Astrocyte of the cerebellum (primary cell): Measurements from ENCODE around the gene CFAP210.
A peak's percentile ranks its signal among the peaks of the same experiment; 100 is the strongest.

Experiments
- DNase-seq: peaks from one replicate; pipeline ENCODE4 v3.0.0-alpha.2; 2011; ENCODE audit warnings: low read depth
- H3K4me3 ChIP-seq: 2 replicates; pipeline ENCODE4 v1.5.1; 2011; ENCODE audit warnings: mild to moderate bottlenecking, low read depth, low read length, moderate library complexity
- CTCF ChIP-seq: IDR thresholded peaks from 2 replicates; pipeline ENCODE4 v1.5.1; 2012; ENCODE audit warnings: low read length, low read depth, moderate library complexity, mild to moderate bottlenecking; ENCODE audit errors: missing control alignments
- in situ Hi-C: cut with HindIII; loops from 2 replicates; pipeline ENCODE4 v1.10.0; 2017; ENCODE audit warnings: low sequenced_read_pairs

CFAP210 gene

GRCh38 chr2:169694113-169694893, at the start of gene CFAP210, which contains the start of gene PHOSPHO2:
Gene CFAP210, minus strand, starts transcription at chr2:169694405. Its CDS starts 78 bp downstream, at chr2:169694327.
Gene PHOSPHO2, plus strand, starts transcription at chr2:169694469. Its CDS starts 6,503 bp downstream, at chr2:169700972.
- H3K4me3 ChIP-seq = peak within 1 kb of the TSS; percentile 86
- no peak for TF ChIP-seq CTCF
- in situ Hi-C loops = no loop called here
- DNase-seq = peak; percentile 91

GRCh38 chr2:169743549-169743948, 49.3 kb upstream of the CFAP210 start:
- no peak overlapping the region for H3K4me3 ChIP-seq
- no peak for TF ChIP-seq CTCF
- in situ Hi-C loops = no loop called here
- no peak for DNase-seq

GRCh38 chr2:169739351-169739750, 45.1 kb upstream of the CFAP210 start:
- no peak for DNase-seq
- no peak overlapping the region for H3K4me3 ChIP-seq
- TF ChIP-seq CTCF = no peak
- in situ Hi-C loops = no loop called here

- no peak for TF ChIP-seq CTCF
- DNase-seq = no peak
- in situ Hi-C loops = no loop called here
- no peak overlapping the region for H3K4me3 ChIP-seq
Observed at GRCh38 chr2:169738566-169739229, 44.5 kb upstream of the CFAP210 start.

- peak overlapping the region; percentile 11 for H3K4me3 ChIP-seq
- no peak for DNase-seq
- no peak for TF ChIP-seq CTCF
- in situ Hi-C loops = no loop called here
Observed at GRCh38 chr2:169736902-169737301, 42.7 kb upstream of the CFAP210 start.

GRCh38 chr2:169735623-169736022, 41.4 kb upstream of the CFAP210 start:
- TF ChIP-seq CTCF = no peak
- DNase-seq = no peak
- in situ Hi-C loops = no loop called here
- H3K4me3 ChIP-seq = no peak overlapping the region
